Endodermal cell (in vitro differentiated cells): Measurements from ENCODE around the gene PCBD2. TPM values are rescaled to one million over a fixed set of nuclear protein-coding genes. Genes with fewer than 3 reads are reported as not detected.

Source experiments
- DNase-seq: peaks from one replicate; pipeline ENCODE4 v3.0.0-alpha.2; 2017
- H3K27ac ChIP-seq: 2 replicates; pipeline ENCODE4 v1.5.1; 2013; ENCODE audit warnings: mild to moderate bottlenecking, low read depth, low read length, moderate library complexity
- H3K27me3 ChIP-seq: 2 replicates; pipeline ENCODE4 v1.6.1; 2013; ENCODE audit warnings: mild to moderate bottlenecking, low read length, moderate library complexity; ENCODE audit not compliant: insufficient read depth, control insufficient read depth, poor library complexity, severe bottlenecking
- H3K36me3 ChIP-seq: 2 replicates; pipeline ENCODE4 v1.7.0; 2013; ENCODE audit warnings: mild to moderate bottlenecking, low read length, moderate library complexity; ENCODE audit not compliant: control insufficient read depth, insufficient read depth
- H3K4me1 ChIP-seq: one replicate; pipeline ENCODE4 v1.7.0; 2013; ENCODE audit warnings: low read length; ENCODE audit not compliant: control insufficient read depth, insufficient read depth
- H3K4me3 ChIP-seq: 2 replicates; pipeline ENCODE4 v1.5.1; 2013; ENCODE audit warnings: mild to moderate bottlenecking, low read length, moderate library complexity
- H3K9ac ChIP-seq: 2 replicates; pipeline ENCODE4 v1.6.1; 2013; ENCODE audit warnings: mild to moderate bottlenecking, low read length, moderate library complexity; ENCODE audit not compliant: poor library complexity, severe bottlenecking; ENCODE audit errors: extremely low read depth
- H3K9me3 ChIP-seq: 2 replicates; pipeline ENCODE4 v1.6.1; 2013; ENCODE audit warnings: mild to moderate bottlenecking, low read length, moderate library complexity; ENCODE audit not compliant: control insufficient read depth
- H3K27ac Mint-ChIP-seq: 2 replicates; pipeline ENCODE4 v1.8.0; 2020; ENCODE audit warnings: mixed read lengths
- H3K27me3 Mint-ChIP-seq: 2 replicates; pipeline ENCODE4 v1.8.0; 2021; ENCODE audit warnings: mild to moderate bottlenecking, mixed read lengths; ENCODE audit not compliant: insufficient read depth
- H3K36me3 Mint-ChIP-seq: 2 replicates; pipeline ENCODE4 v1.8.0; 2020; ENCODE audit warnings: low read depth, mixed read lengths
- H3K4me1 Mint-ChIP-seq: 2 replicates; pipeline ENCODE4 v1.8.0; 2020; ENCODE audit warnings: mixed read lengths
- H3K4me3 Mint-ChIP-seq: 2 replicates; pipeline ENCODE4 v1.8.0; 2020; ENCODE audit warnings: mild to moderate bottlenecking, moderate library complexity, mixed read lengths
- H3K9me3 Mint-ChIP-seq: 2 replicates; pipeline ENCODE4 v1.8.0; 2020; ENCODE audit warnings: mild to moderate bottlenecking, mixed read lengths
- WGBS, 2 experiments: methylation state at CpG; one replicate each; pipeline versions ENCODE4 v1.1.5 to v1.1.7; 2013; ENCODE audit warnings: missing lambda C conversion rate in 2 of 2, mixed read lengths in 1 of 2; ENCODE audit not compliant: insufficient coverage in 1 of 2, insufficient read length in 1 of 2; 5-methylcytosine and 5-hydroxymethylcytosine counted together
- total RNA-seq, 2 donors: library from RNA; stranded (reverse); fragmentation: NEBNext Ultra II Directional in 1 of 2; extraction: Animal tissue kit (Norgen Biotek cat#: 25700) in 1 of 2; gene quantifications; 2 replicates in 1 of 2; 3 replicates in 1 of 2; pipeline ENCODE4 v1.2.1, GENCODE V29; 2021
- TF ChIP-seq, protein P1 (sequence below): fragments of 200-600 bp; sonication (generic); conservative IDR thresholded peaks from 2 replicates; pipeline ENCODE4 v1.5.0; 2021; ENCODE audit warnings: antibody characterized with exemption, mild to moderate bottlenecking

PCBD2 gene
- total RNA-seq, 2 donors from 2014 or later = 9.1 to 12.6 TPM

DNA sequence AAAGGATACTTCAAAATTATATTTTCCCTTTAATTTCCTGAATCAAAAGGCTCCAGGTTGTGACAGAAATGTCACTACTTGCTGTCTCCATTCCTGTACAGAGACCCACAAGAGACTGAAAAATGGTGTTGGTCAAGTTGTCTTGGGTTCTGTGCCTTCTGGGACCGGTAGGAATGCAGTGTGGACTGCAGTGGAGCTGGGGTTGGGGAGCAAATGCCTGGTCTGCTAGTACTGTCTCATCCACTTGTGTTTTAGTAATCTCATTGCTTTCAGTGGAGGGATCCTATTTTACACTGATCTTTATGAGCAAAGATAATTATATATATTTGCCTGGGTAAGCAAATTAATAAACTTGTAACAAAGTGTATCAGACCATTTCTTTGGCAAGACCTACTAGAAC, 38.6 kb downstream of the PCBD2 start:
- Mint-ChIP-seq H3K36me3 (peaks cover 16% of the 10 kb centered on the region), H3K27ac (peak overlapping the region; percentile 12), H3K9me3 (no peaks in the 10 kb centered on the region), H3K27me3 (no peaks in the 10 kb centered on the region), H3K4me3 (no peak overlapping the region), H3K4me1 (peaks cover 5% of the 10 kb centered on the region)
- no peaks in the 10 kb centered on the region for H3K27me3 ChIP-seq
- no peak overlapping the region for H3K4me3 ChIP-seq
- no peak overlapping the region for H3K9ac ChIP-seq
- no peak overlapping the region for H3K27ac ChIP-seq
- no peak for DNase-seq
- H3K4me1 ChIP-seq = no peaks in the 10 kb centered on the region
- 83% methylated on average over 1 of the region's 1 CpG; no CpG with 5 or more reads in 1 of the 2 experiments for WGBS, 2 experiments
- H3K9me3 ChIP-seq = no peaks in the 10 kb centered on the region
- TF ChIP-seq, protein P1, sequence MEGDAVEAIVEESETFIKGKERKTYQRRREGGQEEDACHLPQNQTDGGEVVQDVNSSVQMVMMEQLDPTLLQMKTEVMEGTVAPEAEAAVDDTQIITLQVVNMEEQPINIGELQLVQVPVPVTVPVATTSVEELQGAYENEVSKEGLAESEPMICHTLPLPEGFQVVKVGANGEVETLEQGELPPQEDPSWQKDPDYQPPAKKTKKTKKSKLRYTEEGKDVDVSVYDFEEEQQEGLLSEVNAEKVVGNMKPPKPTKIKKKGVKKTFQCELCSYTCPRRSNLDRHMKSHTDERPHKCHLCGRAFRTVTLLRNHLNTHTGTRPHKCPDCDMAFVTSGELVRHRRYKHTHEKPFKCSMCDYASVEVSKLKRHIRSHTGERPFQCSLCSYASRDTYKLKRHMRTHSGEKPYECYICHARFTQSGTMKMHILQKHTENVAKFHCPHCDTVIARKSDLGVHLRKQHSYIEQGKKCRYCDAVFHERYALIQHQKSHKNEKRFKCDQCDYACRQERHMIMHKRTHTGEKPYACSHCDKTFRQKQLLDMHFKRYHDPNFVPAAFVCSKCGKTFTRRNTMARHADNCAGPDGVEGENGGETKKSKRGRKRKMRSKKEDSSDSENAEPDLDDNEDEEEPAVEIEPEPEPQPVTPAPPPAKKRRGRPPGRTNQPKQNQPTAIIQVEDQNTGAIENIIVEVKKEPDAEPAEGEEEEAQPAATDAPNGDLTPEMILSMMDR = no peak
- peaks cover 17% of the 10 kb centered on the region for H3K36me3 ChIP-seq

DNA sequence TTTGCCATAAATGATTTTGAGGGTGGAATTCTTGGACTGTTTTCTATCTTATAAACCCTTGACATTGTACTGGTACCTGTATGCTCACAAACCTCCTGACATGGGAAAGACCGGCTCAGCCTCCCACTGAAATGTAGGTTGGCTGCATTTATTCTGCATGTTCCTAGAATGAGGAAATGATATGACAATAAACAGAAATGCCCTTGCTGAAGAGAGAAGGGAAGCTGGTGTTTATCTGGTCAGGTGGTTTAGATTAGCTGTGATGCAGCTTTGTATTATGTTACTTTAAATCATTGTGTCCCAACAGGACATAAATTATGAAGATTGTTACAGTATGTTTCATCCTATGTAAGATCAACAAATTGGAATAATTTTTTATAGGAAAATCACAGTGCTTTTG, 39.7 kb downstream of the PCBD2 start:
- TF ChIP-seq, protein P1 = no peak

DNA sequence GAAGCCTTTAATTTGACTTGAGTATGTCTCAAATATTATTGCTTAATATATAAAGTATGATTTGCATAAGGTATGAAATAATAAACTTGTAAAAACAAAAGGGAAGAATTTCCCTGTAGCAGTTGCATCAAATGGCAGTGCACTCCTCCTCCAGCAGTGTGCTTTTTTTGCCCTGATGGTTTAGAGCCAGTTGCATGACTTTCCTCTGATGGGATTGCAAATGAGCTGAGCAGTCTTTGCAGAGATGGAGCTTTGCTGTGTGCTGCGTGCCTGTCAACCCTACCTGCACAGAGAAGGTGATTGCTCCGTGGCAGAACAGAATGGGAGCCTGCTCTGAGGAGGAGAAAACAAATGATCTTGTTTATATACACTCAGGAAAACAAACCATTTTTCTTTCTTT, 40.1 kb downstream of the PCBD2 start:
- H3K27me3 Mint-ChIP-seq = no peaks in the 10 kb centered on the region
- peaks cover 9% of the 10 kb centered on the region for H3K36me3 ChIP-seq
- no peak overlapping the region for H3K4me3 ChIP-seq
- no peak overlapping the region for H3K9ac ChIP-seq
- H3K9me3 Mint-ChIP-seq = no peaks in the 10 kb centered on the region
- H3K27ac Mint-ChIP-seq = no peak overlapping the region
- no peak overlapping the region for H3K27ac ChIP-seq
- 85% methylated on average over 2 of the region's 2 CpGs; no CpG with 5 or more reads in 1 of the 2 experiments for WGBS, 2 experiments
- H3K4me3 Mint-ChIP-seq = no peak overlapping the region
- H3K4me1 Mint-ChIP-seq = peaks cover 5% of the 10 kb centered on the region
- H3K4me1 ChIP-seq = no peaks in the 10 kb centered on the region
- H3K36me3 Mint-ChIP-seq = peaks cover 14% of the 10 kb centered on the region
- TF ChIP-seq, protein P1 = no peak
- DNase-seq = no peak
- H3K9me3 ChIP-seq = no peaks in the 10 kb centered on the region
- no peaks in the 10 kb centered on the region for H3K27me3 ChIP-seq

More for the DNA sequence above, 39.7 kb downstream of the PCBD2 start:
- WGBS, 2 experiments = 97% methylated on average over 1 of the region's 1 CpG; no CpG with 5 or more reads in 1 of the 2 experiments
- H3K27me3 ChIP-seq = no peaks in the 10 kb centered on the region
- Mint-ChIP-seq H3K27me3 (no peaks in the 10 kb centered on the region), H3K4me1 (peaks cover 5% of the 10 kb centered on the region), H3K4me3 (no peak overlapping the region), H3K36me3 (peaks cover 15% of the 10 kb centered on the region), H3K9me3 (no peaks in the 10 kb centered on the region), H3K27ac (no peak overlapping the region)
- no peak overlapping the region for H3K27ac ChIP-seq
- H3K4me1 ChIP-seq = no peaks in the 10 kb centered on the region
- H3K36me3 ChIP-seq = peaks cover 13% of the 10 kb centered on the region
- no peak for DNase-seq
- H3K4me3 ChIP-seq = no peak overlapping the region
- no peaks in the 10 kb centered on the region for H3K9me3 ChIP-seq
- H3K9ac ChIP-seq = no peak overlapping the region
